ENCODE results near the gene RFX3.

Gene RFX3

GRCh38 chr9:3200331-3200774, 325.4 kb downstream of the RFX3 start:
- no peak for DNase-seq

- no peak for DNase-seq
Measured at GRCh38 chr9:3193791-3194190, 332.0 kb downstream of the RFX3 start.

- DNase-seq = no peak
Measured at GRCh38 chr9:3191715-3192114, 334.1 kb downstream of the RFX3 start.

- no peak for DNase-seq
Measured at GRCh38 chr9:3189113-3189861, 336.5 kb downstream of the RFX3 start.

- no peak for DNase-seq
Measured at GRCh38 chr9:3186751-3187150, 339.1 kb downstream of the RFX3 start.

GRCh38 chr9:3181049-3181953, 344.5 kb downstream of the RFX3 start:
- peak in 7 of 14 donors; percentile 2 to 80 (median 7) for DNase-seq

GRCh38 chr9:3180696-3181048, 345.1 kb downstream of the RFX3 start:
- DNase-seq = peak in 1 of 14 donors; percentile 60

- DNase-seq = no peak
Measured at GRCh38 chr9:3179711-3180110, 346.1 kb downstream of the RFX3 start.

- no peak for DNase-seq
Measured at GRCh38 chr9:3177936-3178335, 347.9 kb downstream of the RFX3 start.

- DNase-seq = no peak
Measured at GRCh38 chr9:3177146-3177761, 348.5 kb downstream of the RFX3 start.

GRCh38 chr9:3173374-3173773, 352.4 kb downstream of the RFX3 start:
- DNase-seq = no peak

- DNase-seq = no peak
Measured at GRCh38 chr9:3170819-3171218, 355.0 kb downstream of the RFX3 start.
